MM.1S (cell line): ENCODE results near the gene ZFHX3.

Source experiments
- DNase-seq: peaks from one replicate; pipeline ENCODE4 v3.0.0-alpha.2; 2015
- H2AFZ ChIP-seq: fragments of 300-600 bp; sonication (generic); 2 replicates; pipeline ENCODE4 v1.6.0; 2016; ENCODE audit warnings: antibody characterized with exemption, low read length
- H3F3A ChIP-seq: fragments of 300-600 bp; sonication (generic); 2 replicates; pipeline ENCODE4 v1.6.1; 2016; ENCODE audit warnings: mild to moderate bottlenecking, antibody characterized with exemption, low read length, moderate library complexity, mixed read lengths; ENCODE audit not compliant: insufficient read depth
- H3K27ac ChIP-seq: fragments of 300-600 bp; sonication (generic); 2 replicates; pipeline ENCODE4 v1.5.1; 2016; ENCODE audit warnings: mild to moderate bottlenecking, low read length
- H3K27me3 ChIP-seq: fragments of 300-600 bp; sonication (generic); replicated peaks from 2 replicates; pipeline ENCODE4 v1.6.0; 2016; ENCODE audit warnings: low read length; ENCODE audit not compliant: insufficient read depth
- H3K36me3 ChIP-seq: fragments of 300-600 bp; sonication (generic); replicated peaks from 2 replicates; pipeline ENCODE4 v1.6.1; 2016; ENCODE audit warnings: mild to moderate bottlenecking, low read length, mixed read lengths; ENCODE audit not compliant: insufficient read depth
- H3K4me1 ChIP-seq: fragments of 300-600 bp; sonication (generic); 2 replicates; pipeline ENCODE4 v1.6.1; 2016; ENCODE audit warnings: low read length, mixed read lengths
- H3K4me2 ChIP-seq: fragments of 300-600 bp; sonication (generic); 2 replicates; pipeline ENCODE4 v1.6.0; 2016; ENCODE audit warnings: low read depth, low read length
- H3K4me3 ChIP-seq: fragments of 300-600 bp; sonication (generic); 2 replicates; pipeline ENCODE4 v1.5.1; 2016; ENCODE audit warnings: low read length, mixed read lengths
- H3K79me2 ChIP-seq: fragments of 300-600 bp; sonication (generic); 2 replicates; pipeline ENCODE4 v1.6.1; 2016; ENCODE audit warnings: mixed run types, low read length, mixed read lengths
- H3K9ac ChIP-seq: fragments of 300-600 bp; sonication (generic); 2 replicates; pipeline ENCODE4 v1.6.1; 2016; ENCODE audit warnings: low read length, mixed read lengths
- H3K9me2 ChIP-seq: fragments of 300-600 bp; sonication (generic); replicated peaks from 2 replicates; pipeline ENCODE4 v1.6.1; 2016; ENCODE audit warnings: mild to moderate bottlenecking, low read length, mixed read lengths; ENCODE audit not compliant: insufficient read depth
- H3K9me3 ChIP-seq: fragments of 300-600 bp; sonication (generic); replicated peaks from 2 replicates; pipeline ENCODE4 v1.6.1; 2016; ENCODE audit warnings: mild to moderate bottlenecking, low read length, mixed read lengths; ENCODE audit not compliant: insufficient read depth
- H4K20me1 ChIP-seq: fragments of 300-600 bp; sonication (generic); 2 replicates; pipeline ENCODE4 v1.6.1; 2016; ENCODE audit warnings: mild to moderate bottlenecking, low read length, moderate library complexity, mixed read lengths; ENCODE audit not compliant: insufficient read depth
- CTCF ChIP-seq: fragments of 300-600 bp; sonication (generic); IDR thresholded peaks from 2 replicates; pipeline ENCODE4 v1.5.1; 2016; ENCODE audit warnings: antibody characterized with exemption, low read length, mixed read lengths
- EZH2 ChIP-seq: fragments of 300-600 bp; sonication (generic); optimal IDR thresholded peaks from 2 replicates; pipeline ENCODE3; 2017; ENCODE audit warnings: low read depth, mild to moderate bottlenecking, antibody characterized with exemption, low read length, mixed read lengths
- EZH2phosphoT487 ChIP-seq: fragments of 300-600 bp; sonication (generic); IDR thresholded peaks from 2 replicates; pipeline ENCODE4 v1.6.1; 2018; ENCODE audit warnings: antibody characterized with exemption, low read length

ZFHX3 gene

GRCh38 chr16:73062743-73063733 lies 15.1 kb upstream of the ZFHX3 start:
- Histone ChIP-seq H3K79me2 (no peaks in the 10 kb centered on the region), H3K9me3 (no peaks in the 10 kb centered on the region), H3K9me2 (no peaks in the 10 kb centered on the region), H3F3A (no peaks in the 10 kb centered on the region), H3K4me3 (no peak overlapping the region), H3K9ac (no peak overlapping the region), H3K27ac (no peak overlapping the region), H3K36me3 (no peaks in the 10 kb centered on the region), H3K27me3 (peaks cover 37% of the 10 kb centered on the region), H3K4me2 (0 out of 2 replicates have a peak overlapping the region, but pooled peaks have one; percentile 9), H2AFZ (no peak overlapping the region), H3K4me1 (no peaks in the 10 kb centered on the region), H4K20me1 (no peaks in the 10 kb centered on the region)
- DNase-seq = no peak
- no peak for TF ChIP-seq EZH2
- TF ChIP-seq EZH2phosphoT487 = no peak
- no peak for TF ChIP-seq CTCF

GRCh38 chr16:73062001-73062616 lies 14.2 kb upstream of the ZFHX3 start:
- Histone ChIP-seq H4K20me1 (no peaks in the 10 kb centered on the region), H3K27me3 (peaks cover 37% of the 10 kb centered on the region), H3K27ac (no peak overlapping the region), H3K9me2 (no peaks in the 10 kb centered on the region), H3K9ac (no peak overlapping the region), H3K36me3 (no peaks in the 10 kb centered on the region), H2AFZ (no peak overlapping the region), H3K4me1 (no peaks in the 10 kb centered on the region), H3K79me2 (no peaks in the 10 kb centered on the region), H3K4me3 (no peak overlapping the region), H3K4me2 (no peak overlapping the region), H3K9me3 (no peaks in the 10 kb centered on the region), H3F3A (no peaks in the 10 kb centered on the region)
- no peak for DNase-seq
- TF ChIP-seq EZH2 = no peak
- TF ChIP-seq EZH2phosphoT487 = no peak
- TF ChIP-seq CTCF = no peak

- no peak for DNase-seq
- no peak overlapping the region for H3K27ac ChIP-seq
- no peak overlapping the region for H3K4me3 ChIP-seq
- no peak overlapping the region for H3K4me2 ChIP-seq
- H3K9ac ChIP-seq = no peak overlapping the region
- no peak overlapping the region for H2AFZ ChIP-seq
- no peaks in the 10 kb centered on the region for H4K20me1 ChIP-seq
- H3K36me3 ChIP-seq = no peaks in the 10 kb centered on the region
- peaks cover 37% of the 10 kb centered on the region for H3K27me3 ChIP-seq
- TF ChIP-seq EZH2 (no peak), EZH2phosphoT487 (no peak), CTCF (no peak)
- H3K4me1 ChIP-seq = no peaks in the 10 kb centered on the region
- no peaks in the 10 kb centered on the region for H3F3A ChIP-seq
- H3K9me2 ChIP-seq = no peaks in the 10 kb centered on the region
- H3K79me2 ChIP-seq = no peaks in the 10 kb centered on the region
- H3K9me3 ChIP-seq = no peaks in the 10 kb centered on the region
Observed at GRCh38 chr16:73060892-73061490, 13.1 kb upstream of the ZFHX3 start.
